GM23338 (cell line): Measurements from ENCODE around the gene DDX19B. TPM values are rescaled to one million over a fixed set of nuclear protein-coding genes. Genes with fewer than 3 reads are reported as not detected.

ENCODE experiments used
- ATAC-seq: fragments of 200-7000 bp; cut with Tn5 transposase; 3 replicates; pipeline ENCODE4 v1.9.1; 2020
- DNase-seq: peaks from one replicate; pipeline ENCODE4 v3.0.0-alpha.2; 2015; ENCODE audit warnings: low spot score
- H2AFZ ChIP-seq: fragments of 200-600 bp; sonication (generic); 2 replicates; pipeline ENCODE4 v1.8.0; 2016; ENCODE audit warnings: antibody characterized with exemption, mild to moderate bottlenecking, moderate library complexity
- H3F3A ChIP-seq: fragments of 200-600 bp; sonication (generic); replicated peaks from 2 replicates; pipeline ENCODE4 v1.8.0; 2017; ENCODE audit warnings: antibody characterized with exemption, mixed run types, low read depth
- H3K27ac ChIP-seq: fragments of 200-600 bp; sonication (generic); 2 replicates; pipeline ENCODE4 v1.6.1; 2016; ENCODE audit warnings: low read depth
- H3K27me3 ChIP-seq: fragments of 200-600 bp; sonication (generic); 2 replicates; pipeline ENCODE4 v1.8.0; 2016; ENCODE audit warnings: mild to moderate bottlenecking, mixed run types, moderate library complexity; ENCODE audit not compliant: insufficient read depth
- H3K36me3 ChIP-seq: fragments of 200-600 bp; sonication (generic); 2 replicates; pipeline ENCODE4 v1.8.0; 2016; ENCODE audit warnings: mild to moderate bottlenecking; ENCODE audit not compliant: insufficient read depth
- H3K4me1 ChIP-seq: fragments of 200-600 bp; sonication (generic); 2 replicates; pipeline ENCODE4 v1.8.0; 2016; ENCODE audit warnings: mild to moderate bottlenecking, moderate library complexity; ENCODE audit not compliant: insufficient read depth
- H3K4me2 ChIP-seq: fragments of 200-600 bp; sonication (generic); 2 replicates; pipeline ENCODE4 v1.7.1; 2017; ENCODE audit warnings: mixed run types
- H3K4me3 ChIP-seq: fragments of 200-600 bp; sonication (generic); 2 replicates; pipeline ENCODE4 v1.6.1; 2016; ENCODE audit warnings: mixed run types
- H3K79me2 ChIP-seq: fragments of 200-600 bp; sonication (generic); replicated peaks from 2 replicates; pipeline ENCODE4 v1.8.0; 2017; ENCODE audit warnings: mild to moderate bottlenecking; ENCODE audit not compliant: insufficient read depth
- H3K9me2 ChIP-seq: fragments of 200-600 bp; sonication (generic); 2 replicates; pipeline ENCODE4 v1.8.0; 2017; ENCODE audit not compliant: insufficient read depth
- H4K20me1 ChIP-seq: fragments of 200-600 bp; sonication (generic); replicated peaks from 2 replicates; pipeline ENCODE4 v1.8.0; 2017; ENCODE audit warnings: mild to moderate bottlenecking; ENCODE audit not compliant: insufficient read depth
- H3K27ac Mint-ChIP-seq: 2 replicates; pipeline ENCODE4 v1.8.0; 2020; ENCODE audit warnings: inconsistent platforms, mild to moderate bottlenecking, moderate library complexity, mixed read lengths
- H3K27me3 Mint-ChIP-seq: 3 replicates; pipeline ENCODE4 v1.8.0; 2022; ENCODE audit warnings: low read depth, mild to moderate bottlenecking, moderate library complexity, mixed read lengths, inconsistent platforms; ENCODE audit not compliant: insufficient read depth, poor library complexity
- H3K36me3 Mint-ChIP-seq: 3 replicates; pipeline ENCODE4 v1.8.0; 2021; ENCODE audit warnings: low read depth, mild to moderate bottlenecking, inconsistent platforms, moderate library complexity, mixed read lengths
- H3K4me1 Mint-ChIP-seq: 3 replicates; pipeline ENCODE4 v1.8.0; 2020; ENCODE audit warnings: mild to moderate bottlenecking, inconsistent platforms, mixed read lengths
- H3K4me3 Mint-ChIP-seq: 3 replicates; pipeline ENCODE4 v1.8.0; 2021; ENCODE audit warnings: moderate library complexity, mild to moderate bottlenecking, inconsistent platforms, mixed read lengths
- H3K9me3 Mint-ChIP-seq: 3 replicates; pipeline ENCODE4 v1.8.0; 2020; ENCODE audit warnings: moderate library complexity, mild to moderate bottlenecking, inconsistent platforms, mixed read lengths
- CREB1 ChIP-seq: fragments of 250-450 bp; sonication (Bioruptor Pico); IDR thresholded peaks from 2 replicates; pipeline ENCODE4 v1.5.0; 2020; ENCODE audit warnings: low read depth, mild to moderate bottlenecking, moderate library complexity
- EZH2 ChIP-seq: fragments of 200-600 bp; sonication (generic); IDR thresholded peaks from one replicate; pipeline ENCODE4 v1.8.0; 2017; ENCODE audit warnings: antibody characterized with exemption, mild to moderate bottlenecking, low read depth; ENCODE audit not compliant: unreplicated experiment
- EZH2phosphoT487 ChIP-seq: fragments of 200-600 bp; sonication (generic); IDR thresholded peaks from one replicate; pipeline ENCODE4 v1.8.1; 2018; ENCODE audit warnings: antibody characterized with exemption; ENCODE audit not compliant: unreplicated experiment
- JUNB ChIP-seq: IDR thresholded peaks from one replicate; pipeline ENCODE4 v1.6.1; 2016; ENCODE audit warnings: antibody characterized with exemption; ENCODE audit not compliant: unreplicated experiment
- POLR2AphosphoS5 ChIP-seq: IDR thresholded peaks from 2 replicates; pipeline ENCODE4 v1.6.1; 2016; ENCODE audit warnings: antibody characterized with exemption, low read depth
- ZNF114 ChIP-seq: fragments of 250-450 bp; sonication (Bioruptor Pico); IDR thresholded peaks from 2 replicates; pipeline ENCODE4 v1.5.0; 2020; ENCODE audit warnings: mild to moderate bottlenecking, moderate library complexity
- polyA plus RNA-seq: library from polyadenylated mRNA; unstranded; fragments of >200 nt; fragmentation: Nextera tagmentation; extraction: Ambion mirVana; gene quantifications from 2 replicates; pipeline ENCODE4 v1.2.1, GENCODE V29; 2016
- total RNA-seq: library from RNA; depleted of rRNA; stranded (reverse); fragments of >200 nt; shearing (Covaris generic); gene quantifications from 2 replicates; pipeline ENCODE4 v1.2.3, GENCODE V29; 2014
- TF ChIP-seq, protein P1 (sequence below): fragments of 250-450 bp; sonication (Bioruptor Pico); IDR thresholded peaks from 2 replicates; pipeline ENCODE4 v1.5.0; 2020; ENCODE audit warnings: mild to moderate bottlenecking, moderate library complexity

DDX19B gene
- total and polyA plus RNA-seq, 2 experiments from 2014 or later = 42.2 to 45.8 TPM

GRCh38 chr16:70324998-70325747, 26.2 kb downstream of the DDX19B start (continued):
- TF ChIP-seq, protein P1, sequence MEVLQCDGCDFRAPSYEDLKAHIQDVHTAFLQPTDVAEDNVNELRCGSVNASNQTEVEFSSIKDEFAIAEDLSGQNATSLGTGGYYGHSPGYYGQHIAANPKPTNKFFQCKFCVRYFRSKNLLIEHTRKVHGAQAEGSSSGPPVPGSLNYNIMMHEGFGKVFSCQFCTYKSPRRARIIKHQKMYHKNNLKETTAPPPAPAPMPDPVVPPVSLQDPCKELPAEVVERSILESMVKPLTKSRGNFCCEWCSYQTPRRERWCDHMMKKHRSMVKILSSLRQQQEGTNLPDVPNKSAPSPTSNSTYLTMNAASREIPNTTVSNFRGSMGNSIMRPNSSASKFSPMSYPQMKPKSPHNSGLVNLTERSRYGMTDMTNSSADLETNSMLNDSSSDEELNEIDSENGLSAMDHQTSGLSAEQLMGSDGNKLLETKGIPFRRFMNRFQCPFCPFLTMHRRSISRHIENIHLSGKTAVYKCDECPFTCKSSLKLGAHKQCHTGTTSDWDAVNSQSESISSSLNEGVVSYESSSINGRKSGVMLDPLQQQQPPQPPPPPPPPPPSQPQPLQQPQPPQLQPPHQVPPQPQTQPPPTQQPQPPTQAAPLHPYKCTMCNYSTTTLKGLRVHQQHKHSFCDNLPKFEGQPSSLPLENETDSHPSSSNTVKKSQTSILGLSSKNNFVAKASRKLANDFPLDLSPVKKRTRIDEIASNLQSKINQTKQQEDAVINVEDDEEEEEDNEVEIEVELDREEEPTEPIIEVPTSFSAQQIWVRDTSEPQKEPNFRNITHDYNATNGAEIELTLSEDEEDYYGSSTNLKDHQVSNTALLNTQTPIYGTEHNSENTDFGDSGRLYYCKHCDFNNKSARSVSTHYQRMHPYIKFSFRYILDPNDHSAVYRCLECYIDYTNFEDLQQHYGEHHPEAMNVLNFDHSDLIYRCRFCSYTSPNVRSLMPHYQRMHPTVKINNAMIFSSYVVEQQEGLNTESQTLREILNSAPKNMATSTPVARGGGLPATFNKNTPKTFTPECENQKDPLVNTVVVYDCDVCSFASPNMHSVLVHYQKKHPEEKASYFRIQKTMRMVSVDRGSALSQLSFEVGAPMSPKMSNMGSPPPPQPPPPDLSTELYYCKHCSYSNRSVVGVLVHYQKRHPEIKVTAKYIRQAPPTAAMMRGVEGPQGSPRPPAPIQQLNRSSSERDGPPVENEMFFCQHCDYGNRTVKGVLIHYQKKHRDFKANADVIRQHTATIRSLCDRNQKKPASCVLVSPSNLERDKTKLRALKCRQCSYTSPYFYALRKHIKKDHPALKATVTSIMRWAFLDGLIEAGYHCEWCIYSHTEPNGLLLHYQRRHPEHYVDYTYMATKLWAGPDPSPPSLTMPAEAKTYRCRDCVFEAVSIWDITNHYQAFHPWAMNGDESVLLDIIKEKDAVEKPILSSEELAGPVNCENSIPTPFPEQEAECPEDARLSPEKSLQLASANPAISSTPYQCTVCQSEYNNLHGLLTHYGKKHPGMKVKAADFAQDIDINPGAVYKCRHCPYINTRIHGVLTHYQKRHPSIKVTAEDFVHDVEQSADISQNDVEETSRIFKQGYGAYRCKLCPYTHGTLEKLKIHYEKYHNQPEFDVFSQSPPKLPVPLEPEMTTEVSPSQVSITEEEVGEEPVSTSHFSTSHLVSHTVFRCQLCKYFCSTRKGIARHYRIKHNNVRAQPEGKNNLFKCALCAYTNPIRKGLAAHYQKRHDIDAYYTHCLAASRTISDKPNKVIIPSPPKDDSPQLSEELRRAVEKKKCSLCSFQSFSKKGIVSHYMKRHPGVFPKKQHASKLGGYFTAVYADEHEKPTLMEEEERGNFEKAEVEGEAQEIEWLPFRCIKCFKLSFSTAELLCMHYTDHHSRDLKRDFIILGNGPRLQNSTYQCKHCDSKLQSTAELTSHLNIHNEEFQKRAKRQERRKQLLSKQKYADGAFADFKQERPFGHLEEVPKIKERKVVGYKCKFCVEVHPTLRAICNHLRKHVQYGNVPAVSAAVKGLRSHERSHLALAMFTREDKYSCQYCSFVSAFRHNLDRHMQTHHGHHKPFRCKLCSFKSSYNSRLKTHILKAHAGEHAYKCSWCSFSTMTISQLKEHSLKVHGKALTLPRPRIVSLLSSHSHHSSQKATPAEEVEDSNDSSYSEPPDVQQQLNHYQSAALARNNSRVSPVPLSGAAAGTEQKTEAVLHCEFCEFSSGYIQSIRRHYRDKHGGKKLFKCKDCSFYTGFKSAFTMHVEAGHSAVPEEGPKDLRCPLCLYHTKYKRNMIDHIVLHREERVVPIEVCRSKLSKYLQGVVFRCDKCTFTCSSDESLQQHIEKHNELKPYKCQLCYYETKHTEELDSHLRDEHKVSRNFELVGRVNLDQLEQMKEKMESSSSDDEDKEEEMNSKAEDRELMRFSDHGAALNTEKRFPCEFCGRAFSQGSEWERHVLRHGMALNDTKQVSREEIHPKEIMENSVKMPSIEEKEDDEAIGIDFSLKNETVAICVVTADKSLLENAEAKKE = no peak
- TF ChIP-seq JUNB = no peak
- no peak for TF ChIP-seq CREB1 (CRISPR knock-in tag)
- no peak for TF ChIP-seq ZNF114 (CRISPR knock-in tag)

- H3F3A ChIP-seq = no peaks in the 10 kb centered on the region
- H4K20me1 ChIP-seq = no peaks in the 10 kb centered on the region
- H3K4me3 Mint-ChIP-seq = no peak overlapping the region
- no peak overlapping the region for H3K4me2 ChIP-seq
- no peaks in the 10 kb centered on the region for H3K4me1 ChIP-seq
- no peaks in the 10 kb centered on the region for H3K79me2 ChIP-seq
- H3K36me3 Mint-ChIP-seq = peaks cover 48% of the 10 kb centered on the region
- H3K4me3 ChIP-seq = no peak overlapping the region
- H3K27me3 Mint-ChIP-seq = peaks cover 4% of the 10 kb centered on the region
- DNase-seq (no peak), ATAC-seq (no peak)
- no peaks in the 10 kb centered on the region for H3K9me2 ChIP-seq
- H3K36me3 ChIP-seq = peaks cover 26% of the 10 kb centered on the region
- no peak overlapping the region for H2AFZ ChIP-seq
- H3K27ac ChIP-seq = no peak overlapping the region
- no peaks in the 10 kb centered on the region for H3K27me3 ChIP-seq
- TF ChIP-seq JUNB (no peak), POLR2AphosphoS5 (no peak), EZH2 (no peak), EZH2phosphoT487 (no peak)
- no peaks in the 10 kb centered on the region for H3K9me3 Mint-ChIP-seq
- no peaks in the 10 kb centered on the region for H3K4me1 Mint-ChIP-seq
- H3K27ac Mint-ChIP-seq = no peak overlapping the region
These were observed 32.1 kb downstream of the DDX19B start for GRCh38 chr16:70331091-70331490.
